H9 (cell line): ENCODE results near the gene NEURL1B. TPM values are rescaled to one million over a fixed set of nuclear protein-coding genes. Genes with fewer than 3 reads are reported as not detected.

Experiments used
- DNase-seq: peaks from one replicate; pipeline ENCODE4 v3.0.0-alpha.2; 2017
- H2AFZ ChIP-seq: one replicate; pipeline ENCODE4 v1.6.1; 2013; ENCODE audit warnings: mild to moderate bottlenecking, low read length, control low read depth, moderate library complexity
- H2AK5ac ChIP-seq: 2 replicates; pipeline ENCODE4 v1.6.1; 2013; ENCODE audit warnings: low read length, control low read depth, mixed read lengths; ENCODE audit not compliant: insufficient read length
- H2BK120ac ChIP-seq: one replicate; pipeline ENCODE4 v1.6.1; 2013; ENCODE audit warnings: low read depth, mild to moderate bottlenecking, low read length, control low read depth, inconsistent platforms; ENCODE audit not compliant: poor library complexity, severe bottlenecking
- H2BK12ac ChIP-seq: 2 replicates; pipeline ENCODE4 v1.6.1; 2013; ENCODE audit warnings: low read length, control low read depth, mixed read lengths, low read depth; ENCODE audit not compliant: insufficient read length
- H2BK15ac ChIP-seq: 2 replicates; pipeline ENCODE4 v1.6.1; 2013; ENCODE audit warnings: low read depth, low read length, control low read depth
- H2BK20ac ChIP-seq: one replicate; pipeline ENCODE4 v1.6.1; 2013; ENCODE audit warnings: low read depth, mild to moderate bottlenecking, low read length, control low read depth, inconsistent platforms; ENCODE audit not compliant: poor library complexity, severe bottlenecking
- H2BK5ac ChIP-seq: 2 replicates; pipeline ENCODE4 v1.6.1; 2013; ENCODE audit warnings: low read length, control low read depth, mixed read lengths; ENCODE audit not compliant: insufficient read length
- H3K14ac ChIP-seq: 2 replicates; pipeline ENCODE4 v1.6.1; 2013; ENCODE audit warnings: low read length, control low read depth; ENCODE audit not compliant: insufficient read depth
- H3K18ac ChIP-seq: 2 replicates; pipeline ENCODE4 v1.6.1; 2013; ENCODE audit warnings: low read depth, mild to moderate bottlenecking, mixed read lengths, low read length, control low read depth; ENCODE audit not compliant: insufficient read length
- H3K23ac ChIP-seq: 2 replicates; pipeline ENCODE4 v1.6.1; 2013; ENCODE audit warnings: low read length, control low read depth, mixed read lengths, low read depth; ENCODE audit not compliant: insufficient read length
- H3K23me2 ChIP-seq: 2 replicates; pipeline ENCODE4 v1.6.1; 2013; ENCODE audit warnings: low read depth, mild to moderate bottlenecking, mixed read lengths, low read length, control low read depth; ENCODE audit not compliant: insufficient read length, poor library complexity, severe bottlenecking
- H3K27ac ChIP-seq: 2 replicates; pipeline ENCODE4 v1.5.1; 2013; ENCODE audit warnings: low read length, control low read depth, mixed read lengths, low read depth; ENCODE audit not compliant: insufficient read length
- H3K27me3 ChIP-seq: 2 replicates; pipeline ENCODE4 v1.6.1; 2013; ENCODE audit warnings: low read length, control low read depth, inconsistent platforms; ENCODE audit not compliant: insufficient read depth
- H3K4ac ChIP-seq: 2 replicates; pipeline ENCODE4 v1.6.1; 2013; ENCODE audit warnings: low read depth, mild to moderate bottlenecking, control low read depth, inconsistent platforms, low read length, moderate library complexity
- H3K4me1 ChIP-seq: 2 replicates; pipeline ENCODE4 v1.6.1; 2013; ENCODE audit warnings: low read length, control low read depth, inconsistent platforms; ENCODE audit not compliant: insufficient read depth
- H3K4me2 ChIP-seq: 2 replicates; pipeline ENCODE4 v1.6.1; 2013; ENCODE audit warnings: low read length, control low read depth, mixed read lengths; ENCODE audit not compliant: insufficient read length, insufficient read depth
- H3K56ac ChIP-seq: 2 replicates; pipeline ENCODE4 v1.6.1; 2013; ENCODE audit warnings: low read depth, mild to moderate bottlenecking, mixed read lengths, low read length, control low read depth; ENCODE audit not compliant: insufficient read length
- H3K79me1 ChIP-seq: 2 replicates; pipeline ENCODE4 v1.6.1; 2013; ENCODE audit warnings: low read depth, mild to moderate bottlenecking, moderate library complexity, low read length, control low read depth, inconsistent platforms; ENCODE audit not compliant: insufficient read depth, poor library complexity, severe bottlenecking
- H3K79me2 ChIP-seq: 2 replicates; pipeline ENCODE4 v1.6.1; 2013; ENCODE audit warnings: low read length, control low read depth, inconsistent platforms; ENCODE audit not compliant: insufficient read depth
- H3K9ac ChIP-seq: 2 replicates; pipeline ENCODE4 v1.6.1; 2013; ENCODE audit warnings: low read length, control low read depth, mixed read lengths; ENCODE audit not compliant: insufficient read length; ENCODE audit errors: extremely low read depth
- H3K9me3 ChIP-seq: one replicate; pipeline ENCODE4 v1.6.1; 2013; ENCODE audit warnings: low read depth, low read length, inconsistent platforms; ENCODE audit not compliant: control insufficient read depth
- H3T11ph ChIP-seq: one replicate; pipeline ENCODE4 v1.6.1; 2013; ENCODE audit warnings: mild to moderate bottlenecking, low read length, control low read depth, inconsistent platforms
- H4K20me1 ChIP-seq: one replicate; pipeline ENCODE4 v1.6.1; 2013; ENCODE audit not compliant: control insufficient read depth, insufficient read length, insufficient read depth
- H4K5ac ChIP-seq: 2 replicates; pipeline ENCODE4 v1.6.1; 2013; ENCODE audit warnings: low read depth, mild to moderate bottlenecking, mixed read lengths, low read length, control low read depth; ENCODE audit not compliant: insufficient read length
- H4K8ac ChIP-seq: replicated peaks from 2 replicates; pipeline ENCODE4 v1.6.1; 2013; ENCODE audit warnings: low read length, control low read depth, mixed read lengths, low read depth; ENCODE audit not compliant: insufficient read length
- H4K91ac ChIP-seq: 2 replicates; pipeline ENCODE4 v1.6.1; 2013; ENCODE audit warnings: low read depth, mild to moderate bottlenecking, moderate library complexity, mixed read lengths, low read length, control low read depth; ENCODE audit not compliant: insufficient read length
- H3K27ac Mint-ChIP-seq, 3 experiments: 2 replicates in 2 of 3; 3 replicates in 1 of 3; pipeline ENCODE4 v1.8.0; 2020 to 2021; ENCODE audit warnings: mixed read lengths in 3 of 3, mild to moderate bottlenecking in 1 of 3, moderate library complexity in 1 of 3
- H3K27me3 Mint-ChIP-seq: 2 replicates; pipeline ENCODE4 v1.8.0; 2021; ENCODE audit warnings: low read depth, mild to moderate bottlenecking, moderate library complexity, mixed read lengths
- H3K36me3 Mint-ChIP-seq, 3 experiments: 2 replicates in 2 of 3; 3 replicates in 1 of 3; pipeline ENCODE4 v1.8.0; 2020 to 2021; ENCODE audit warnings: low read depth in 3 of 3, mixed read lengths in 3 of 3; ENCODE audit not compliant: insufficient read depth in 1 of 3
- H3K4me1 Mint-ChIP-seq, 2 experiments: 2 replicates each; pipeline ENCODE4 v1.8.0; 2020; ENCODE audit warnings: mixed read lengths in 2 of 2
- H3K4me3 Mint-ChIP-seq, 2 experiments: 2 replicates in 1 of 2; 3 replicates in 1 of 2; pipeline ENCODE4 v1.8.0; 2020 to 2021; ENCODE audit warnings: mild to moderate bottlenecking in 2 of 2, mixed read lengths in 2 of 2, moderate library complexity in 1 of 2
- H3K9me3 Mint-ChIP-seq, 2 experiments: 2 replicates in 1 of 2; 3 replicates in 1 of 2; pipeline ENCODE4 v1.8.0; 2020; ENCODE audit warnings: mild to moderate bottlenecking in 2 of 2, mixed read lengths in 2 of 2, moderate library complexity in 1 of 2
- WGBS: extraction: QIAGEN DNeasy Blood & Tissue Kit; methylation state at CpG from one replicate; pipeline ENCODE4 v1.1.7; 2013; ENCODE audit warnings: missing lambda C conversion rate, low lambda C conversion rate, mixed read lengths; ENCODE audit not compliant: insufficient read length; ENCODE audit errors: extremely low coverage; 5-methylcytosine and 5-hydroxymethylcytosine counted together
- total RNA-seq: library from RNA; stranded (reverse); gene quantifications from 2 replicates; pipeline ENCODE4 v1.2.1, GENCODE V29; 2021
- TF ChIP-seq, protein P1 (sequence below): fragments of 200-600 bp; sonication (generic); conservative IDR thresholded peaks from 3 replicates; pipeline ENCODE4 v1.8.0; 2021; ENCODE audit warnings: antibody characterized with exemption, mild to moderate bottlenecking

The NEURL1B gene
- total RNA-seq, 1 experiment from 2014 or later, result 3.6 TPM

- Histone ChIP-seq H3K18ac (no peak overlapping the region), H4K5ac (no peak overlapping the region), H3K79me2 (no peaks in the 10 kb centered on the region), H3K23me2 (no peaks in the 10 kb centered on the region), H3K9ac (no peak overlapping the region), H3K79me1 (no peaks in the 10 kb centered on the region), H3T11ph (no peak overlapping the region), H2AK5ac (no peak overlapping the region), H3K9me3 (no peaks in the 10 kb centered on the region), H3K56ac (no peak overlapping the region), H4K20me1 (no peaks in the 10 kb centered on the region), H2BK12ac (no peak overlapping the region), H2BK5ac (no peak overlapping the region), H3K4ac (no peak overlapping the region), H3K4me1 (peaks cover 1% of the 10 kb centered on the region; the same call in 1 of the 2 replicates), H3K23ac (no peak overlapping the region), H2BK120ac (no peak overlapping the region), H4K91ac (no peak overlapping the region), H3K14ac (no peak overlapping the region), H3K4me2 (no peak overlapping the region), H2BK15ac (no peak overlapping the region), H2BK20ac (no peak overlapping the region), H3K27me3 (no peaks in the 10 kb centered on the region), H3K27ac (no peak overlapping the region), H4K8ac (no peak overlapping the region), H2AFZ (no peak overlapping the region)
- H3K4me1 Mint-ChIP-seq, result peaks cover 16% of the 10 kb centered on the region in 2 experiments
- H3K27me3 Mint-ChIP-seq, result peaks cover 35% of the 10 kb centered on the region
- H3K27ac Mint-ChIP-seq, result no peak overlapping the region
- no peak overlapping the region for H3K4me3 Mint-ChIP-seq
- H3K9me3 Mint-ChIP-seq, result no peaks in the 10 kb centered on the region; a peak in 1 of 5 replicates
- no CpG with 5 or more reads among the region's 6 CpGs for WGBS
- TF ChIP-seq, protein P1, sequence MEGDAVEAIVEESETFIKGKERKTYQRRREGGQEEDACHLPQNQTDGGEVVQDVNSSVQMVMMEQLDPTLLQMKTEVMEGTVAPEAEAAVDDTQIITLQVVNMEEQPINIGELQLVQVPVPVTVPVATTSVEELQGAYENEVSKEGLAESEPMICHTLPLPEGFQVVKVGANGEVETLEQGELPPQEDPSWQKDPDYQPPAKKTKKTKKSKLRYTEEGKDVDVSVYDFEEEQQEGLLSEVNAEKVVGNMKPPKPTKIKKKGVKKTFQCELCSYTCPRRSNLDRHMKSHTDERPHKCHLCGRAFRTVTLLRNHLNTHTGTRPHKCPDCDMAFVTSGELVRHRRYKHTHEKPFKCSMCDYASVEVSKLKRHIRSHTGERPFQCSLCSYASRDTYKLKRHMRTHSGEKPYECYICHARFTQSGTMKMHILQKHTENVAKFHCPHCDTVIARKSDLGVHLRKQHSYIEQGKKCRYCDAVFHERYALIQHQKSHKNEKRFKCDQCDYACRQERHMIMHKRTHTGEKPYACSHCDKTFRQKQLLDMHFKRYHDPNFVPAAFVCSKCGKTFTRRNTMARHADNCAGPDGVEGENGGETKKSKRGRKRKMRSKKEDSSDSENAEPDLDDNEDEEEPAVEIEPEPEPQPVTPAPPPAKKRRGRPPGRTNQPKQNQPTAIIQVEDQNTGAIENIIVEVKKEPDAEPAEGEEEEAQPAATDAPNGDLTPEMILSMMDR, result no peak
- no peaks in the 10 kb centered on the region for H3K36me3 Mint-ChIP-seq
- no peak for DNase-seq
Measured at GRCh38 chr5:172591636-172592035, 49.4 kb upstream of the NEURL1B start.
